CD4-positive, alpha-beta T cell (primary cell): ENCODE data around the gene ZNF12. TPM values are rescaled to one million over a fixed set of nuclear protein-coding genes. Genes with fewer than 3 reads are reported as not detected.
"Not testable (repeated sequence)": the region's sequence is repeated elsewhere in the genome, so short reads cannot be mapped to it uniquely, and the experiment has no call there.

Experiments used
- ATAC-seq: fragments of 200-7000 bp; cut with Tn5 transposase; one replicate; pipeline ENCODE4 v1.10.0; 2022; ENCODE audit warnings: mild to moderate bottlenecking; ENCODE audit not compliant: poor library complexity
- CTCF ChIA-PET: fragments of 350-600 bp; sonication (Branson Sonifier 250); formaldehyde crosslinking; loops from one replicate; lab custom pipeline; 2021; ENCODE audit warnings: antibody characterized with exemption, inconsistent platforms; lab: Charles Lee
- POLR2A ChIA-PET: fragments of 350-600 bp; sonication (Branson Sonifier 250); formaldehyde crosslinking; loops from one replicate; lab custom pipeline; 2021; ENCODE audit warnings: antibody characterized with exemption, inconsistent platforms; lab: Charles Lee
- DNase-seq, 14 experiments: peaks; one replicate each; pipeline ENCODE4 v3.0.0-alpha.2; 2013 to 2020; ENCODE audit warnings: mixed read lengths in 2 of 14
- H3K27ac ChIP-seq, 2 donors: one replicate each; pipeline versions ENCODE4 v1.5.1 to v1.7.0; 2013; ENCODE audit warnings: low read length in 2 of 2, low read depth in 1 of 2, mild to moderate bottlenecking in 1 of 2
- H3K27me3 ChIP-seq, 2 experiments: 1 replicate in 1 of 2; 2 replicates in 1 of 2; pipeline versions ENCODE4 v1.6.1 to v1.7.0; 2013; ENCODE audit warnings: low read length in 2 of 2, control low read depth in 1 of 2, mild to moderate bottlenecking in 1 of 2, moderate library complexity in 1 of 2; ENCODE audit not compliant: insufficient read depth in 2 of 2, control insufficient read depth in 1 of 2
- H3K36me3 ChIP-seq: one replicate; pipeline ENCODE4 v1.6.1; 2013; ENCODE audit warnings: low read length, control low read depth; ENCODE audit not compliant: insufficient read depth
- H3K4me1 ChIP-seq: one replicate; pipeline ENCODE4 v1.6.1; 2013; ENCODE audit warnings: low read length, control low read depth; ENCODE audit not compliant: insufficient read depth
- H3K4me3 ChIP-seq: one replicate; pipeline ENCODE4 v1.5.1; 2013; ENCODE audit warnings: mild to moderate bottlenecking, low read length, moderate library complexity
- H3K9me3 ChIP-seq, 2 experiments: 1 replicate in 1 of 2; 2 replicates in 1 of 2; pipeline versions ENCODE4 v1.6.1 to v1.7.0; 2013; ENCODE audit warnings: low read length in 2 of 2, mild to moderate bottlenecking in 2 of 2, control low read depth in 1 of 2, moderate library complexity in 1 of 2; ENCODE audit not compliant: control insufficient read depth in 1 of 2, insufficient read depth in 1 of 2
- H3K27ac Mint-ChIP-seq: one replicate; pipeline ENCODE4 v1.8.0; 2020; ENCODE audit warnings: mixed read lengths
- H3K27me3 Mint-ChIP-seq: one replicate; pipeline ENCODE4 v1.8.0; 2021; ENCODE audit warnings: mixed read lengths
- H3K36me3 Mint-ChIP-seq: one replicate; pipeline ENCODE4 v1.8.0; 2021; ENCODE audit warnings: low read depth, mixed read lengths
- H3K4me1 Mint-ChIP-seq: one replicate; pipeline ENCODE4 v1.8.0; 2021; ENCODE audit warnings: low read depth, mixed read lengths
- H3K4me3 Mint-ChIP-seq: one replicate; pipeline ENCODE4 v1.8.0; 2020; ENCODE audit warnings: mild to moderate bottlenecking, mixed read lengths
- H3K9me3 Mint-ChIP-seq: one replicate; pipeline ENCODE4 v1.8.0; 2020; ENCODE audit warnings: mixed read lengths
- CTCF ChIP-seq: fragments of 200-600 bp; IDR thresholded peaks from one replicate; pipeline ENCODE4 v1.8.0; 2022; ENCODE audit warnings: antibody characterized with exemption, mild to moderate bottlenecking
- intact Hi-C, 2 experiments: fragments of 100-400 bp; cut with DNase I in 1 of 2; cut with micrococcal nuclease in 1 of 2; formaldehyde crosslinking; loops; one replicate each; pipeline versions ENCODE4 v1.15.1 to v1.9.0; 2023 to 2025; cut with DNase I, micrococcal nuclease
- polyA plus RNA-seq, 2 donors: library from polyadenylated mRNA; unstranded; fragments of 120-200 nt; gene quantifications; one replicate each; pipeline ENCODE4 v1.2.1, GENCODE V29; 2013
- total RNA-seq, 174 experiments: library from RNA in 2 of 174; stranded (reverse) in 2 of 174; gene quantifications; one replicate each; pipeline ENCODE4 v1.2.3 and lab custom pipeline; 2021 to 2026

The ZNF12 gene
- total RNA-seq (10 to 100 TPM; 22.1 to 22.5 TPM), total RNA-seq (lab: John Stamatoyannopoulos, UW) (29.9 to 136 (median 82.0) reads per million in 172 experiments)
- polyA plus RNA-seq (2013, experiment 1 of 2) = 24.7 TPM
- polyA plus RNA-seq (2013, experiment 2 of 2) = 16.0 TPM

DNA sequence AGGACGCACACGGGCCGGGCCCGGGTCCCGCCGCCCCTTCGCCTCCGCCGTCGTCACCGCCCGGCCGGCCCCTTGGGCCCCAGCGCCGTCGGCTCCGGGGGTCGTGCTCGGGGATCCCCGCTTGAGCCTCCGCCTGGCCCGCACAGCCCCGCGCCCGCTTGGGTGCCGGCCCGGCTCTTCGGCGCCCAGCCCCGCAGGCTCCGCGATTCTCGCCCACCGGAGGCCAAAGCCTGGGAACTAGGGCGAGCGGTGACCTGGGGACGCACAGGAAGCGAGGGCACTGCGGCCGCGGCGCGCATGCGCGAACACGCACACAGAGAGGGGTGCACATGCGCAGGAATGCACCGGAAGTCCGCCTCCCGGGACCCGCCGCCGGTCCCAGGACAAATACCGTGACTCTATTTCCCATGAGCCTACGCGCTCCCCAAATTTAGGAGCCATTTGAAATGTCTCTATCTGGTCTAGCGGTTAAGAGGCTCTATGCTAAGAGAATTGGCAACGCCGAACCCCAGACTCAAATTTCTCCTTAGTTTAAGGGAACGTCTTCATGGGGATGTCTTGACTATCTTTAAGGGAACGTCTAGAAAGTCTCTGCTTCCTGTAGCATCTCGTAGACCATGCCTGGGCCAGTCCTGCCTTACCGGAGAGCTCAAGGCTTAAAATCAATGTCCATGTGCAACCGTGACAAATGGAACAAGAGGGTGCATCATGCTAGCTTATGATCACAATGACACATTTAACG is at the start of gene ZNF12:
Gene ZNF12, minus strand, starts transcription at position 282 of the 742 bp plus-strand sequence. CDS start 1,774 bp downstream, outside the sequence.
- ATAC-seq (peak; percentile 81), DNase-seq (peak; percentile 89 to 98 (median 94))
- peak within 1 kb of the TSS; percentile 95 for H3K4me3 ChIP-seq
- peaks cover 43% of the 10 kb centered on the region for H3K4me1 Mint-ChIP-seq
- TF ChIP-seq CTCF = no peak
- ChIA-PET POLR2A (interaction anchor here (0.8 to 1.2 kb wide), 3 partner anchors 12 to 117 kb away, joined by 3 read pairs; partner anchors contain the start of gene INTS15), CTCF (interaction anchor here (1.0 kb wide), 1 partner anchor 117 kb away, joined by 6 read pairs; the partner anchor contains the start of gene INTS15)
- peaks cover 41% of the 10 kb centered on the region for H3K36me3 Mint-ChIP-seq
- H3K9me3 Mint-ChIP-seq = peaks cover 1% of the 10 kb centered on the region
- H3K36me3 ChIP-seq = peaks cover 30% of the 10 kb centered on the region
- peaks cover 40% of the 10 kb centered on the region for H3K4me1 ChIP-seq
- no peaks in the 10 kb centered on the region for H3K27me3 Mint-ChIP-seq
- no peaks in the 10 kb centered on the region for H3K27me3 ChIP-seq
- H3K4me3 Mint-ChIP-seq = peak within 1 kb of the TSS; percentile 95
- peaks cover 0 to 10% of the 10 kb centered on the region in 2 experiments for H3K9me3 ChIP-seq
- intact Hi-C loops = loop anchor here in 1 of 2 experiments (5.0 to 10.0 kb wide), 4 partner anchors 115 to 1662 kb away; partner anchors contain the start of genes INTS15, RBAK and ZDHHC4
- H3K27ac ChIP-seq = peak within 1 kb of the TSS; percentile 61 to 82
- H3K27ac Mint-ChIP-seq = peak within 1 kb of the TSS; percentile 87

DNA sequence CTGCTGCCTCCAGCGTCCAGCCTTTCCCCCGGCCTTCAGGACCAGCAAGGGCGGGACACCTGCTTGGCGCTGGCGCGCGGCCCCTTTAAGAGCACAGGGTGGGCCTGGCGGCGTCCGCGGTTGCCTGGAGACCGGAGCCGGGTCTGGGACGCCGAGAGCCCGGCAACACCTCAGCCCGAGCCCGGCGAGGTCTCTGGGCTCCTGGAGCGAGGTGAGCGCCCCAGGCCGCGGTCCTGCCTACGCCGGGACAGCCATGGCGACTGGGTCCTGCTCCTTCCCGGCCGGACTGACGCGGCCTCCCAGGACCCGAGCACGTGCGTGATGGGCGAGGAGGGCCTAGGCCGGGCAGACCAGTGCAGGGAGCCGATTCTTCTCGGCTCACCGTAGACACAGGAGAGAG is 47.2 kb upstream of the ZNF12 start, which contains the start of gene RSPH10B2:
Gene RSPH10B2, plus strand, starts transcription at position 140 of the 400 bp plus-strand sequence. CDS start 3,575 bp downstream, outside the sequence.
- DNase-seq, H3K4me1 ChIP-seq, H3K27ac Mint-ChIP-seq, ATAC-seq, H3K36me3 ChIP-seq, H3K27me3 Mint-ChIP-seq, H3K4me3 ChIP-seq, H3K27me3 ChIP-seq, H3K9me3 Mint-ChIP-seq, intact Hi-C loops, H3K9me3 ChIP-seq, H3K36me3 Mint-ChIP-seq, POLR2A ChIA-PET, CTCF ChIA-PET, H3K4me1 Mint-ChIP-seq, H3K4me3 Mint-ChIP-seq, H3K27ac ChIP-seq: not testable (repeated sequence)

DNA sequence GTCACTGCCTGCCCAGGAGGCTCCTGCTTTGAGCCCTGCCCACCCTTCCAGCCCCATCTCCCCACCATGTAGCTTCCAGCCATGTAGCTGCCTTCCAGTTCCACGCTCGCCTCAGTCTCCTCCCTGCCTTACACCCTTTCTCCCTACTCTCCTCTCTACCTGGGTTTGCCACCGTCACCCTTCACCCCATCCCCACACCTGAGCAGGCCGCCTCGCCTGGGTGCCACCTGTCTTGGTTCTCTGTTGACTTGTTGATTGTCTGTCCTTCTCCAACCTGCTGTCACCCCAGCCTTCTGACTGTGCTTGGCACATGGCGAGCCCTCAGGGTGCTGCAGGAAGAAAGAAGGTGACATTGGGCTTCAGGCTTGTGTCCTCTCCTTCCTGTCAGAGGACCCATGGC is 43.4 kb upstream of the ZNF12 start:
- H3K4me3 ChIP-seq, ATAC-seq, H3K27me3 ChIP-seq, H3K9me3 Mint-ChIP-seq, intact Hi-C loops, H3K9me3 ChIP-seq, H3K27ac Mint-ChIP-seq, H3K4me3 Mint-ChIP-seq, H3K27me3 Mint-ChIP-seq, H3K36me3 ChIP-seq, DNase-seq, CTCF ChIA-PET, H3K4me1 Mint-ChIP-seq, H3K36me3 Mint-ChIP-seq, POLR2A ChIA-PET, H3K4me1 ChIP-seq, H3K27ac ChIP-seq: not testable (repeated sequence)

DNA sequence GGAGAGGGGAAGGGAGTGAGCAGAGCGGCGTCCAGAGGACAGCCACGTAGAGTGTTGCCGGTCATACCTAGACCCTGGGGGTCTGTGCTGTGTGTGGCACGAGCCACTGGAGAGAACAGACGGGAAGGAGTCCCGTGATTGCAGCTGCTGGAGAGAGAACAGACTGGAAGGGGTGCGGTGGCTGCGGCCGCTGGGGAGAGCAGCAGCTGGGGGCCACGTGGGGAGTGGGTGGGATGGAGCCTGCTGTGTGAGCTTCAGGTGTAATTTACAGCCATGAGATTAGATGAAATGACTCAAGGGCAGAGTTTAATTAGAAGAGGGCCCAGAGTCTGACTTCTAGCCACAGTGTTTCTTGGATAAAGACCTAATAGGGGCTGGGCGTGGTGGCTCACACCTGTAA is 42.6 kb upstream of the ZNF12 start:
- H3K4me1 ChIP-seq, ATAC-seq, CTCF ChIA-PET, H3K36me3 ChIP-seq, intact Hi-C loops, H3K9me3 ChIP-seq, H3K27ac Mint-ChIP-seq, H3K27me3 ChIP-seq, H3K36me3 Mint-ChIP-seq, H3K4me1 Mint-ChIP-seq, POLR2A ChIA-PET, H3K4me3 Mint-ChIP-seq, H3K27ac ChIP-seq, H3K4me3 ChIP-seq, H3K27me3 Mint-ChIP-seq, H3K9me3 Mint-ChIP-seq, DNase-seq: not testable (repeated sequence)

GRCh38 chr7:6744410-6745100 is 37.8 kb upstream of the ZNF12 start:
- H3K4me1 ChIP-seq, H3K27me3 ChIP-seq, ATAC-seq, H3K4me3 Mint-ChIP-seq, DNase-seq, CTCF ChIA-PET, H3K9me3 ChIP-seq, POLR2A ChIA-PET, H3K27ac Mint-ChIP-seq, H3K9me3 Mint-ChIP-seq, intact Hi-C loops, H3K4me3 ChIP-seq, H3K4me1 Mint-ChIP-seq, H3K27ac ChIP-seq, H3K27me3 Mint-ChIP-seq, H3K36me3 ChIP-seq: not testable (repeated sequence)
- peaks cover 27% of the 10 kb centered on the region for H3K36me3 Mint-ChIP-seq

- H3K36me3 ChIP-seq = peaks cover 44% of the 10 kb centered on the region
- CTCF ChIA-PET = not testable (repeated sequence)
These were observed 31.7 kb upstream of the ZNF12 start for GRCh38 chr7:6738415-6738814.

More at GRCh38 chr7:6738415-6738814, 31.7 kb upstream of the ZNF12 start:
- H3K4me3 ChIP-seq, H3K27me3 Mint-ChIP-seq, ATAC-seq, intact Hi-C loops, H3K27ac ChIP-seq, H3K9me3 ChIP-seq, H3K27ac Mint-ChIP-seq, H3K27me3 ChIP-seq, H3K4me1 ChIP-seq, H3K9me3 Mint-ChIP-seq, POLR2A ChIA-PET, H3K4me1 Mint-ChIP-seq, DNase-seq, H3K4me3 Mint-ChIP-seq: not testable (repeated sequence)
- H3K36me3 Mint-ChIP-seq = peaks cover 67% of the 10 kb centered on the region
